Non-pigmented ciliary epithelial cell (primary cell): ENCODE data around the gene GNB2.
A peak's percentile ranks its signal among the peaks of the same experiment; 100 is the strongest.
"Not testable (repeated sequence)": the region's sequence is repeated elsewhere in the genome, so short reads cannot be mapped to it uniquely, and the experiment has no call there.

Experiments used
- DNase-seq: peaks from one replicate; pipeline ENCODE4 v3.0.0-alpha.2; 2010; ENCODE audit warnings: low read depth

The GNB2 gene

GRCh38 chr7:100665168-100665726 lies 8.3 kb upstream of the GNB2 start:
- no peak for DNase-seq

GRCh38 chr7:100667331-100668068 lies 6.0 kb upstream of the GNB2 start:
- DNase-seq, result no peak

GRCh38 chr7:100668069-100668449 lies 5.5 kb upstream of the GNB2 start:
- no peak for DNase-seq

- not testable (repeated sequence) for DNase-seq
Observed at GRCh38 chr7:100669106-100669505, 4.4 kb upstream of the GNB2 start.

- DNase-seq, result no peak
Observed at GRCh38 chr7:100670074-100670473, 3.5 kb upstream of the GNB2 start.

GRCh38 chr7:100671353-100672327 lies 1.9 kb upstream of the GNB2 start:
- DNase-seq, result no peak

GRCh38 chr7:100673942-100674410 lies 436 bp downstream of the GNB2 start:
- DNase-seq, result no peak

- no peak for DNase-seq
Observed at GRCh38 chr7:100674411-100675104, 1.0 kb downstream of the GNB2 start.

- DNase-seq, result no peak
Observed at GRCh38 chr7:100675105-100675451, 1.5 kb downstream of the GNB2 start.

GRCh38 chr7:100675581-100676350 lies 2.2 kb downstream of the GNB2 start:
- peak; percentile 23 for DNase-seq

GRCh38 chr7:100676501-100677306 lies 3.2 kb downstream of the GNB2 start:
- no peak for DNase-seq

GRCh38 chr7:100677308-100678267 lies 4.0 kb downstream of the GNB2 start:
- DNase-seq, result no peak

GRCh38 chr7:100678291-100678984 lies 4.9 kb downstream of the GNB2 start:
- no peak for DNase-seq

GRCh38 chr7:100679129-100679926 lies 5.8 kb downstream of the GNB2 start:
- no peak for DNase-seq

GRCh38 chr7:100679927-100680575 lies 6.5 kb downstream of the GNB2 start:
- no peak for DNase-seq

- no peak for DNase-seq
Observed at GRCh38 chr7:100680576-100681271, 7.2 kb downstream of the GNB2 start.
